NB4 (cell line): ENCODE results near the gene SND1.

Experiments used
- DNase-seq: peaks from one replicate; pipeline ENCODE4 v3.0.0; 2010; ENCODE audit warnings: low read depth
- H3K4me3 ChIP-seq: one replicate; pipeline ENCODE4 v1.5.1; 2011; ENCODE audit warnings: mild to moderate bottlenecking, low read depth, low read length, moderate library complexity
- MAX ChIP-seq: IDR thresholded peaks from 2 replicates; pipeline ENCODE4 v1.6.1; 2011; ENCODE audit warnings: low read depth, low read length
- MYC ChIP-seq: IDR thresholded peaks from 2 replicates; pipeline ENCODE4 v1.6.1; 2011; ENCODE audit warnings: low read depth, low read length
- POLR2A ChIP-seq: IDR thresholded peaks from 2 replicates; pipeline ENCODE4 v1.6.1; 2011; ENCODE audit warnings: mild to moderate bottlenecking; ENCODE audit not compliant: insufficient read length; ENCODE audit errors: extremely low read depth
- TF ChIP-seq, protein P1 (sequence below): IDR thresholded peaks from one replicate; pipeline ENCODE4 v1.5.1; 2012; ENCODE audit warnings: low read depth, low read length

The SND1 gene

GRCh38 chr7:128065872-128066271 is 413.9 kb downstream of the SND1 start:
- no peak for DNase-seq
- H3K4me3 ChIP-seq: no peak overlapping the region
- no peak for TF ChIP-seq POLR2A
- no peak for TF ChIP-seq MAX

DNA sequence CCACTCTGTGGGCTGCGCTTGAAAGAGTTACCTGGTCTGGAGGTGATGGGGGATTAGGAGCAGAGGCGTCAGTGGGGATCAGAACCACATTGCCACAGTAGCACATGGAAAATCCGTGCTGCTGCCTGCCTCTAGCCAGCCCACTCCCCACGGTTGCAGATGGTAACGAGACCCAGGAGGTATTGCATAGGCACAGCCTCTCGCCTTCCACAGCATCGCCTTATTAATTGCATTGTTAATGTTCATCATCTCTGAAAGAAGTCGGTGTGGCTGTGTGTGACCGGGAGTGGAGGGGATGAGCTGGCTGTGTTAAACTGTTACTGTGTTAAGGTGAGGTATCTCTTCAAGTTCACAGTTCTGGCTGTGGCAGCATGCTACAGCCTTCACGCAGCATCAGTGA is 414.4 kb downstream of the SND1 start:
- H3K4me3 ChIP-seq: no peak overlapping the region
- no peak for DNase-seq
- TF ChIP-seq POLR2A (no peak), MAX (no peak), MYC (no peak)
- TF ChIP-seq, protein P1, sequence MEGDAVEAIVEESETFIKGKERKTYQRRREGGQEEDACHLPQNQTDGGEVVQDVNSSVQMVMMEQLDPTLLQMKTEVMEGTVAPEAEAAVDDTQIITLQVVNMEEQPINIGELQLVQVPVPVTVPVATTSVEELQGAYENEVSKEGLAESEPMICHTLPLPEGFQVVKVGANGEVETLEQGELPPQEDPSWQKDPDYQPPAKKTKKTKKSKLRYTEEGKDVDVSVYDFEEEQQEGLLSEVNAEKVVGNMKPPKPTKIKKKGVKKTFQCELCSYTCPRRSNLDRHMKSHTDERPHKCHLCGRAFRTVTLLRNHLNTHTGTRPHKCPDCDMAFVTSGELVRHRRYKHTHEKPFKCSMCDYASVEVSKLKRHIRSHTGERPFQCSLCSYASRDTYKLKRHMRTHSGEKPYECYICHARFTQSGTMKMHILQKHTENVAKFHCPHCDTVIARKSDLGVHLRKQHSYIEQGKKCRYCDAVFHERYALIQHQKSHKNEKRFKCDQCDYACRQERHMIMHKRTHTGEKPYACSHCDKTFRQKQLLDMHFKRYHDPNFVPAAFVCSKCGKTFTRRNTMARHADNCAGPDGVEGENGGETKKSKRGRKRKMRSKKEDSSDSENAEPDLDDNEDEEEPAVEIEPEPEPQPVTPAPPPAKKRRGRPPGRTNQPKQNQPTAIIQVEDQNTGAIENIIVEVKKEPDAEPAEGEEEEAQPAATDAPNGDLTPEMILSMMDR: no peak

DNA sequence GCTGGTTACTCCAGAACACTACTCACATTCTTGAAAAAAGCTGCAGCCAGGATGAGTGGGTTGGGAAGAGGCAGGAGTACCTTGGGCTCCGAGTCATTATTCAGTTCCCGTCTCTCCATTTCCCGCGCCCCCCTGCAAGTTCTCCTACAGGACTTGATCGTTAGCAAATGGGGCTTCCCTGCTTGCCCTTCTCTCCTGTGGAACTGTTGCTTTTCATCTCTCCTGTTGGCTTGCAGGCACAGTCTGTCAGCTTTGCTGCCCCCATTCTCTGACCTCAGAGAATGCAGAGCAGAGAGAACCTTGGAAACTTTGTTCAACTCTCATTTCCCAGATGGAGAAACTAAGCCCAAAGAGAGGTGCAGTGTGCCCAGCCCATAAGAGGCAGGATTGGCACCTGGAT is 414.9 kb downstream of the SND1 start:
- no peak overlapping the region for H3K4me3 ChIP-seq
- no peak for DNase-seq
- TF ChIP-seq, protein P1: no peak
- TF ChIP-seq MYC: no peak
- TF ChIP-seq POLR2A: no peak
- TF ChIP-seq MAX: no peak

GRCh38 chr7:128067983-128068382 is 416.0 kb downstream of the SND1 start:
- TF ChIP-seq MYC (no peak), MAX (no peak), POLR2A (no peak)
- TF ChIP-seq, protein P1: no peak
- peak; percentile 37 for DNase-seq
- no peak overlapping the region for H3K4me3 ChIP-seq

- H3K4me3 ChIP-seq: no peak overlapping the region
- TF ChIP-seq, protein P1: no peak
- TF ChIP-seq MYC (no peak), POLR2A (no peak), MAX (no peak)
- no peak for DNase-seq
Measured at GRCh38 chr7:128068785-128069184, 416.8 kb downstream of the SND1 start.

GRCh38 chr7:128069373-128070364 is 417.7 kb downstream of the SND1 start:
- no peak for TF ChIP-seq MAX
- H3K4me3 ChIP-seq: no peak overlapping the region

More at GRCh38 chr7:128069373-128070364, 417.7 kb downstream of the SND1 start:
- no peak for DNase-seq
